ENCODE results near the gene MARCHF3. TPM values are rescaled to one million over a fixed set of nuclear protein-coding genes. Genes with fewer than 3 reads are reported as not detected.
"Not testable (repeated sequence)": the region's sequence is repeated elsewhere in the genome, so short reads cannot be mapped to it uniquely, and the experiment has no call there.

Gene MARCHF3, protein sequence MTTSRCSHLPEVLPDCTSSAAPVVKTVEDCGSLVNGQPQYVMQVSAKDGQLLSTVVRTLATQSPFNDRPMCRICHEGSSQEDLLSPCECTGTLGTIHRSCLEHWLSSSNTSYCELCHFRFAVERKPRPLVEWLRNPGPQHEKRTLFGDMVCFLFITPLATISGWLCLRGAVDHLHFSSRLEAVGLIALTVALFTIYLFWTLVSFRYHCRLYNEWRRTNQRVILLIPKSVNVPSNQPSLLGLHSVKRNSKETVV
- total RNA-seq, result 65.9 and 84.4 TPM in 2 replicates

DNA sequence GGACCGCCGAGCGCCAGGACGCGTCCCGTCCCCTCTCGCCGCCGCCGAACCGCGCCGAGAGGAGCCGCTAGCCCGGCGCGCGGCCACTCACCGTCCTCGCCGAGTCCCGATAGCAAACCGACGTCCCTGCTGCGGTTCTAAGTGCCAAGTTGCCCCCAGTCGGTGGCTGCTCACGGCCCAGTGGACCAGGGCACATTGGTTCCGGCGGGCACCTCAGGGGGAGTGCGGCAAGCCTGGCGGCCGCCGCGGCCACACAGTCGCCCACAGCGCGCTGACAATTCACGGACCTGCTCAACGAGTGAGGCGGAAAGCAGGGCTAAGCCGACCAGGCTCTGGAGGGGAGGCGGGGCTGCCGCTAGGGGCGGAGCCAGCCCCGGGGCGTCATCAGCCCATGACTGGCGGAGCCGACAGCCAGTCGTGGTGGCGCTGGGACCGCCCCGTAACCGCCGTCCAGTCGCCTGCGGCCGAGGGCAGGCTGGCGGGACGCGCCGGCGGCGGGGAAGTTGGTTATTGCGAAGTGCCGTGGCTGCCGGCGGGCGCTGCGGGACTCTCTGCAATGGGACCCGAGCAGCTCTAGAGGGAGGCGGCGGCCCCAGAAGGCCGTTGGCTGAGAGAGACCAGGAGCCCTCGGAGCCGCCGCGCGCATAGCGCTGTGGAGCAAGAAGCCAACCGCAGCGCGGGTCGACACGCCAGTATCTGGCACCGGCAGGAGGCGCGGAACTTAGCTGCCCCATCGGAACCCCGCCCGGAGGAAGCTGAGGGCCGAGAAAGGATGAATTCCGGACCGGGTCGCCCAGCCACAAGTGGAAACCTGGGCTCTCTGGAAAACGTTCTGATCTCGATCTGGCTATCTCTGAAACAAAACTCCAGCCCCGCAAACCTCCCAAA lies at the start of gene MARCHF3:
TSS of gene MARCHF3 (minus strand) at position 300 of the 888 bp plus-strand sequence. CDS start 112,387 bp downstream, outside the sequence.
- DNase-seq, result peak; percentile 98

DNA sequence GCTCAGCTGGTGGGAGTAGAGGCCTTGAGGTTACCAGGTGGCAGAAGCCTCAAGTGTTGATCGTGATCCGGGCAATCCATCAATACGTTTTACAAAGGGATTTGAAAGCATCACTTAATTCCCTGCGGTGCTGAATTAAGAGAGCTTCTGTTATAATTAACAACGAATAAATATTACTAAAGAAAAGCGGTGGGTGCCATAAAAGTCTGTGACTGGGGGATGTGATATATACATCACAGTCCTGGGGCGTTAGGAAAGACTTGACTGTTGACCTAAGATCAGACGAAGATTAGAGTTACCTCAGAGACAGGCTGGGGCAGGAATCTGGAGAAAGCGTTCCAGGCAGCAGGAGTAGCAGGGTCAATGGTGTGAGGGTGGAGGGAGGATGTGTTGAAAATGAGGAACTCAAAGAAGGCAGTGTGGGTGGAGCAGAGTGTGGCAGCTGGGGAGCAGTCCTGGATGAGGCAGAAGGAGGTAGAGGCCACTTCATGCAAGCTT lies 49.7 kb upstream of the MARCHF3 start:
- DNase-seq, result no peak

- peak; percentile 13 for DNase-seq
Measured at GRCh38 chr5:127077366-127077765, 47.0 kb upstream of the MARCHF3 start.

- DNase-seq, result peak; percentile 85
Measured at GRCh38 chr5:127076315-127077129, 46.2 kb upstream of the MARCHF3 start.

DNA sequence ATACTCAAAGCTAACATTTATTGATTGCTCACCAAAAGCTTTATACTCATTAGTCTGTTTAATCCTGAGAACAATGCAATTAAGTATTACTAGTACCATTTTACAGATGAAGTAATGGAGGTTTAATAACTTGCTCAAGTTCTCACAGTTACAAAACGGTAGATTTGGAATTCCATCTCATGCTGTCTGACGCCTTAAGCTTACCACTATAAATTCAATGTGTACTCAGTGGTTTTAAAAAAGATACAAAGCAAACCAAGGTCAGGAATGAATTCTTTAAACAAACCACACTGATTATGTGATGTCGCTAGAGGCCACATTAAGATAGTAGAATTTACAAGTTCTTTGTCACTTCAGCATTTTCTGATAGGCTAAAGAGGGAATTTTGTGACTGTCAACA lies 44.1 kb upstream of the MARCHF3 start:
- DNase-seq, result no peak

- DNase-seq, result peak; percentile 65
Measured at GRCh38 chr5:127072861-127073846, 42.8 kb upstream of the MARCHF3 start, which contains the start of gene C5orf63. Gene C5orf63, minus strand, starts transcription at chr5:127073502. Its CDS starts 14,507 bp downstream, at chr5:127058995.

DNA sequence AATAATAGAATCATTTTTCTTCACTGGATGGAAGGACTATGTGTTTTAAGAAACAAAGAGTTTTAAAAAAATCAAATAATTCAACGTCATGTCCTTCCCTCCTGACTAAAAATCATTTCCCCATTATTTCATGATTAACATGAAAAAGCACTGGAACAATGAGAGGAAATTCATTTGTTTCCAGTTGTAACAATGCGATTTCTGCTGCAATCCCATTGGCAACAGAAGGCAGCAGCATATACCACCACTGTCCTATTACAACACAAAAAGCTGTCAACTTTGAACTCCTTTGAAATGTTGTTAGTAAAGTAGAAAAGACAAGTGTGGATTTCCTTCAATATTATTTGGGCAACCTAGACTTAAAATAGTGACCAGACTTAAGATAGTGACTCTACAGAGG lies 39.9 kb upstream of the MARCHF3 start:
- DNase-seq, result peak; percentile 94

- DNase-seq, result peak; percentile 92
Measured at GRCh38 chr5:127068493-127069214, 38.3 kb upstream of the MARCHF3 start.

DNA sequence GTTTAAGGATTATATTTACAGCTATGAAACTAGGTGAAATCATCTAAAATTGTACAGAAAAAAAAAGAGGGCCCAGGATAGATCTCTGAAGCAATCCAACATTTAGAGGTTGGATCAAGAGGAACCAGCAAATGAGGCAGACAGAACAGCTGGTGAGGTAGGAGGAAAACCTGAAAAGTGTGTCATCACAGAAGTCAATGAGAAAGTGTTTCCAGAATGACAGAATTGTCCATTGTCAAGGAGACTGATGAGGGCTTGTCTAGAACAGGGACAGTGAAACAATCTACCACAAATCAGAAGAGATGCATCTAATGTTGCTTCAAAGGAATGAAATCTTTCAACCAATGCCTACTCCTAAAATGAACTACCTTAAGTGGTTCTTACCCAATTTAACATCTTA lies 36.4 kb upstream of the MARCHF3 start:
- DNase-seq, result no peak

DNA sequence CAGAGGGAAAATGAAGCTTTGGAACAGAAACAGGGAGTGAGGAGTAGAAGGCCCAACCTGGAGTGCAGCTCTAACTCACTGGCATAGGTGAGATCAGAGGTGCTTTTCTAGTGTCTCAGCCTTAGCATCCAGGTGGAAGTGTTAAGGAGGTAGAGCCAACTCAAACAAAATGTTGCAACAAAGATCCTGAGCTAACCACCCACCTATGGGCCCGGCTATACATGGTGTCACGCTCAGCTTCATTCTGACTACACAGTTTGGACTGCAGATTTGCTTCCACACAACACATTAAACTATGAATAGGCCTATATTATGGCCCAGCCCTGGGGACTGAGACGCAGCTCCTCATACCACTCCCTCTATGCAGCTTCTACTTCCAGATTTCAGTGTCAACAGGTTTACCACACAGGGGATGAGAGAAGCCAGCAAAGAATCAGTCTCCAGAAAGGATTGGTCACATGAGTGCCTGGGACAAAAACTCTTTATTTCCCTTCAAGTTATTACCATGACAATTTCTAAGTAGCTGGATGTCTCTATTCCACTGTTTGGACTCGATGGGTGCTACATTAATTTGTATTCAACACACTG lies 34.0 kb upstream of the MARCHF3 start:
- DNase-seq, result no peak

GRCh38 chr5:127063257-127063913 lies 33.0 kb upstream of the MARCHF3 start:
- DNase-seq, result no peak

- no peak for DNase-seq
Measured at GRCh38 chr5:127061956-127062355, 31.6 kb upstream of the MARCHF3 start.

DNA sequence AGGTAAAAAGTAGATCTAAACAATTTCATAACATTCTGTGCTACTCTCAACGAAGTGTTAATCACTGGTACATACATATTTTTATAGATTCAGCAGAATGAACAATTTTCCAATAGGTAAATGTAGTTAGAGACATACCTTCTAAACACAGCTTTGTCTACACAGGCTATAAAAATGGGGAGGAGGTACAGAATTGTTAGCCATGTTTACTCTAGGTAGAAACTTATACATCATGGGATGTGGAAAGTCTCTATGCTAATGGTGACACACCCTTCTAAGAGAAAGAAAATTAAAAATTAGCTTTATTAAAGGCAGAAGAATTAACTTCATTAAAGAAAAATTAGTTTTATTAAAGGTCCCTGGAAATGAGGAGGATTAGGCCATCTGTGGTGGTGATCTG lies 31.2 kb upstream of the MARCHF3 start:
- no peak for DNase-seq

DNA sequence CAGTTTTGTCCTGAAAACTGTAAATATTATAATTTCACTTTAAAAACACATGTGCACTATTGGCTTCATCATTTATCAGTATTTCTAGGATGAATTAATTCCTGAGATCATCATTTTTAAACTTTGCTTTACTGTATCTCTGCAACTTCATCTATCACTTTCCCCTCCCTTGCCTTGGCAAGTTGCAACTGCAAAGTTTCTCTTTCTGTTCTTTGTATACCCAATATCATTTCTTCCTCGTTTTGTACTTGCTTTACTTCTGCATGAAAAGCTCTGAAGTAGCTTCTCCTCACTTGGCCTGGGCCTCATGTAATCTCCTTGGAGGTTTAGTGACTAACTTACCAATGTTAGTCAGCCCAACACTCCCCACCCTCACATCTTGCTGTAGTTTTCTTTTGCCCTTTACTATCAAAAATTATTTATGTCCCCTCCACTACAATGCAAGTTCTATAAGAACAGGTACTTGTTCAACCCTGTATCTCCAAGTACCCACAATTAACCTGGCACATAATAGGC lies 30.2 kb upstream of the MARCHF3 start:
- no peak for DNase-seq

DNA sequence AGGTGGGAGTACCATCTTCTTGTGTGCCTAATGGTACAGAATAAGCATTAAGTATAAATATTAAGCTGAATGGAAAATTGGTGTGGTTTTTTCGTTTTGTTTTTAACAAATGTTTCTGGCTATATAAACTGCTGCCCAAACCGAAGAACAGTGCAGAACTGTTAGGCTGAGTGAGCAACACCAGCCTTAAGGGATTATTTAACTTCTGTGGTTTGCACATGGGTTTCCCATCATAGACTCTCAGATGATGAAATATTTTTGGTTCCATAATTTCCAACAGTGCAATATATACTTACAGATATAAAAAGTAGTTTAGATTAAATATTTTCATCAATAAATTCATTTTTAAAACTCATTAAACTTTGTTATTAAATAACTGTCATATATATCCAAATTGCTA lies 26.5 kb upstream of the MARCHF3 start:
- no peak for DNase-seq

DNA sequence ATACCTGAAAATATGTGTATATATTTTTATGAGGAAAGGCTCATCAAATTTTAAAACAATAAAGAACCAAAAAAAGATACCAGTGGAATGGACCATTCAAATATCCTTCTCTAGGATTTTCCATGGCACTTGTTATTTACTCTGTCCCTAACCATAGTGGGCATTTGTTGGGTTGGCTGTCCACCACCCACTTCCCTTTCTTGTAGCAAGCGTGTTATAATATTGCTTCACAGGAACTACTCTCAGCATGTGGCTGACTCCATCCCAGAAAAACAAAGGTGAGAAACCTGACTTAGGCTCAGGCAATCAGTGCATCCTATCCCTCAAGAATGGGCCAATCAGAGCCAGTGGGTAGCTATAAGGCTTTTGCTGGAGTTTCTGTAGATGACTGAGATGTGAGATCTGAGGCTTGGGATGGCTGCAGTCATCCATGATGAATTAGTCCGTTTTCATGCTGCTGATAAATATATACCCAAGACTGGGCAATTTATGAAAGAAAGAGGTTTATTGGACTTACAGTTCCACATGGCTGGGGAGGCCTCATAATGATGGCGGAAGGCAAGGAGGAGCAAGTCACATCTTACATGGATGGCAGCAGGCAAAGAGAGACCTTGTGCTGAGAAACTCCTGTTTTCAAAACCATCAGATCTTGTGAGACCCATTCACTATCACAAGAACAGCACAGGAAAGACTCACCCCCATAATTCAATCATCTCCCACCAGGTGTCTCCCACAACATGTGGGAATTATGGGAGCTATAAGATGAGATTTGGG lies 25.7 kb upstream of the MARCHF3 start:
- no peak for DNase-seq

DNA sequence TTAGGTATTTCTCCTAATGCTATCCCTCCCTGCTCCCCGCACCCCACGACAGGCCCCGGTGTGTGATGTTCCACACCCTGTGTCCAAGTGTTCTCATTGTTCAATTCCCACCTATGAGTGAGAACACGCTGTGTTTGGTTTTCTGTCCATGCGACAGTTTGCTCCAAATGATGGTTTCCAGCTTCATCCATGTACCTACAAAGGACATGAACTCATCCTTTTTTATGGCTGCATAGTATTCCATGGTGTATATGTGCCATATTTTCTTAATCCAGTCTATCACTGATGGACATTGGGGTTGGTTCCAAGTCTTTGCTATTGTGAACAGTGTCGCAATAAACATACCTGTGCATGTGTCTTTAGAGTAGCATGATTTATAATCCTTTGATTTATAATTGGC lies 23.2 kb upstream of the MARCHF3 start:
- not testable (repeated sequence) for DNase-seq

GRCh38 chr5:127053049-127053448 lies 22.7 kb upstream of the MARCHF3 start:
- no peak for DNase-seq

- DNase-seq, result no peak
Measured at GRCh38 chr5:127051591-127051990, 21.2 kb upstream of the MARCHF3 start.

Measured in dermis blood vessel endothelial cell (primary cell).